GM12892 (cell line): ENCODE results near the gene PRICKLE4.
"Not testable (repeated sequence)": the region's sequence is repeated elsewhere in the genome, so short reads cannot be mapped to it uniquely, and the experiment has no call there.

ENCODE experiments used
- DNase-seq: peaks from one replicate; pipeline ENCODE4 v3.0.0; 2011; ENCODE audit not compliant: insufficient read length
- FAIRE-seq: peaks from 2 replicates; lab custom pipeline; 2011; peaks lifted over from hg19 to GRCh38; lab: Jason Lieb, UNC
- POLR2A ChIP-seq: IDR thresholded peaks from 2 replicates; pipeline ENCODE4 v1.6.1; 2011; ENCODE audit warnings: low read depth, low read length, control low read depth
- POLR2AphosphoS5 ChIP-seq: IDR thresholded peaks from 2 replicates; pipeline ENCODE4 v1.6.1; 2011; ENCODE audit warnings: low read depth, low read length, control low read depth
- TAF1 ChIP-seq: IDR thresholded peaks from 2 replicates; pipeline ENCODE4 v1.6.1; 2011; ENCODE audit warnings: low read depth, mild to moderate bottlenecking, control low read depth, low read length, borderline replicate concordance

Gene PRICKLE4

DNA sequence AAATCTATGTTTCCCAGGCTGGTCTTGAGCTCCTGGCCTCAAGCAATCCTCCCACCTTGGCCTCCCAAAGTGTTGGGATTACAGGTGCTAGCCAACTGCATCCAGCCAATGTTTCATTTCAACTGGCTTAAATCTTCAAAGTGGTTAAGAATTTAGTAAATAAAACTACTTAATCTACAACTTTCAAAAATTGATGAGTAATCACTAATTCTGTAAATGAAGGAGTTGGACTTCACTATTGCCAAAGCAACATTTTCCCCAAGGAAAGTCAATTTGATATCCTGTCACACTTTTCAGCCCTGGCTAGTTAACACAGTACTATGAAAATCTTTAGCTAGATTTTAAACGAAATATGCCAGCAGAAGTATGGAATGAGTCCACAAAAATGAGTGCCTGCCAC lies 10.7 kb downstream of the PRICKLE4 start:
- TF ChIP-seq POLR2AphosphoS5 (no peak), TAF1 (no peak), POLR2A (no peak)
- no peak for DNase-seq
- FAIRE-seq: no peak

DNA sequence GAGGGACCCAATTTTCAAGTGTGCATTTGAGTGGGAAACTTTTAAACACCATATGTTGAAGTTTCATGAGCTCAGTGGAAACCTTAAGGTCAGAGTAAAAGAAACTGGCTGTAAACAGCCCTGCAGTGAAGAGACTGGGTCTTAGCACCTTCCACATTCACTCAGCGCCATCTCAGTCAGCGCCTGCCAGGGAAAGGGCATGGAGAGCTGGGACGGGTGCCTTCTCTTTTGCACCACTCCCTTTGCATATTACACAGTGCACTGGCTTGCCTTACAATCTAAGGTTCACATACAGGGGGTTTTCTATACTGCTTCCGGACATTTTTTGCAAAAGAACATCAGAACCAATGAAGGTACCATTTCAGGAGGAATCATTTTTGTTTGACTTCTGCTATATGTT lies 11.4 kb downstream of the PRICKLE4 start:
- no peak for FAIRE-seq
- TF ChIP-seq POLR2AphosphoS5: no peak
- TF ChIP-seq TAF1: no peak
- no peak for TF ChIP-seq POLR2A

DNA sequence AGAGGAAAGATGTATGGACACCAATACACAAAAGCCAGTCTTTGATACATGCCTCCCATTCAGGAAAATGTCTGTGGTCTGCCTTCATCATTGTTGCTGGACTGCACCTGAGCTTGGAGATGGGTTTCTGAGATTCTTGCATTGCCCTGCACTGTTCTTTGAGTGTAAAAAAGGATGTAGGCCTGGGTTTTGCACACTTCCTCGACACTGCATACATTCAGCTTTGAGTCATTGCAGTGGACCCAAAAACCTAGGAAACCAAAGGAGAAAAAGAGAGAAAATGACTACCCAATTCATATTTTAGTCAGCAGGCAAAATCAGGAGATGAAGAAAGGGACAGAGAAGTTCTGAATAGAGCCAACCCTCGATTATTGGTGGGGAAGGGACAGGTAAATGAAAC lies 15.9 kb downstream of the PRICKLE4 start:
- FAIRE-seq (no peak), DNase-seq (no peak)
- TF ChIP-seq POLR2A (no peak), POLR2AphosphoS5 (no peak), TAF1 (no peak)

More for the DNA sequence above, 11.4 kb downstream of the PRICKLE4 start:
- DNase-seq: no peak

DNA sequence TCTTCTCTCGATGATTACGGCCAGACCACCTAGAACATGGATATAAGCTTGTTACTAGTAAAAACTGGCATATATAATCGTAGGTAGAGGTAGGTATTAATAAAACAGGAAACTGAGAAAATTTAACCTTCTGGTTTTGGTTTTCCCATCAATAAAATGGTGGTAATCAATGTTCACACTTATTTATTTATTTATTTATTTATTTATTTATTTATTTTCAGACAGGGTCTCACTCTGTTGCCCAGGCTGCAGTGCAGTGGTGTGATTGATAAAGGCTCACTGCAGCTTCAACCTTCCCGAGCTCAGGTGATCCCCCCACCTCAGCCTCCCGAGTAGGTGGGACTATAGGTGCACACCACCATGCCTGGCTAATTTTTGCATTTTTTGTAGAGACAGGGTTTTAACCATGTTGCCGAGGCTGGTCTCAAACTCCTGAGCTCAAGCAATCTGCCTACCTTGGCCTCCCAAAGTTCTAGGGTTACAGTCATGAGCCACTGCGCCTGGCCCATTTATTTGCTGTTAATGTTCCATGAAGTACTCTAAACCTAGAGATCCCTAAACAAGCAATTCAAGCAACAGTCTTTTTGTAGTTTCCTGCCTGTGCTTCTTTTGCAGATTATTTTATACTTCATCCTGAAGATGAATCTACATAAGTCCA lies 18.4 kb downstream of the PRICKLE4 start:
- FAIRE-seq: no peak
- no peak for DNase-seq
- TF ChIP-seq POLR2A (no peak), TAF1 (no peak), POLR2AphosphoS5 (no peak)

DNA sequence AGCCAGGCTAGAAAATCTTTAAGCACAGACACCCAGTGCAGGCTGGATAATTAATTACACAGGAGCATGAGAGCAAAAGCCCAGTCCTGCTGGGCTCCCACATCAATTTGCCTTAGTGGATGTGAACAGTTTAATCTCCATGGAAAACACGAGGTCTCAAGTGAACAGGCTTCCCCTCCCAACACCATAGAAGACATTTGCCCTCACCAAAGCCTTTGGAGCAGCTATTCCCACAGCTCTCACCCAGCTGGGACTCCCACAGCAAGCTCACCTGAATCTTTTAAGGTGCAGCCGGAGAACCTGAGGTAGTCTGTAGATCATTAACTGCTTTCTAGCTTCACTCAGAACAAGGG lies 19.0 kb downstream of the PRICKLE4 start:
- FAIRE-seq: no peak

DNA sequence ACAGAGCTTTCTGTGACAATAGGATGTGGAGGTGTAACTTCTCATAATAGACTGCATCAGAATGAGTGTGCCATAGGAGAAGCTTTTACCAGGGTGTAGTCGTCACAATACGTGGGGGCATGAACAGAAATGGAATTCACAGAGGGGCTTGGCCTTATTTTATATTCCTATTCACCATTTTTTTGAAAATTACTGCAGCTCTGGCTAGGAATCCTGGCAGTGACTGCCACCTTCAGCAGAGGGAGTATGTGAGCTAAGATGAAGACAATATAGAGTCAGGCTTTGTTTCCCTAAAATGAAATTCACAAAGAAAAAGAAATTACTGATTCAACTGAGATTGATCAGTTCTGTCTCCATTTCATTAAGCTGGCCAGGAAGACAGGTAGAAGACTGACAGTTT lies 20.8 kb downstream of the PRICKLE4 start:
- FAIRE-seq (no peak), DNase-seq (no peak)
- TF ChIP-seq POLR2AphosphoS5 (no peak), POLR2A (no peak), TAF1 (no peak)

More for the DNA sequence above, 19.0 kb downstream of the PRICKLE4 start:
- no peak for DNase-seq
- TF ChIP-seq POLR2A (no peak), TAF1 (no peak), POLR2AphosphoS5 (no peak)

DNA sequence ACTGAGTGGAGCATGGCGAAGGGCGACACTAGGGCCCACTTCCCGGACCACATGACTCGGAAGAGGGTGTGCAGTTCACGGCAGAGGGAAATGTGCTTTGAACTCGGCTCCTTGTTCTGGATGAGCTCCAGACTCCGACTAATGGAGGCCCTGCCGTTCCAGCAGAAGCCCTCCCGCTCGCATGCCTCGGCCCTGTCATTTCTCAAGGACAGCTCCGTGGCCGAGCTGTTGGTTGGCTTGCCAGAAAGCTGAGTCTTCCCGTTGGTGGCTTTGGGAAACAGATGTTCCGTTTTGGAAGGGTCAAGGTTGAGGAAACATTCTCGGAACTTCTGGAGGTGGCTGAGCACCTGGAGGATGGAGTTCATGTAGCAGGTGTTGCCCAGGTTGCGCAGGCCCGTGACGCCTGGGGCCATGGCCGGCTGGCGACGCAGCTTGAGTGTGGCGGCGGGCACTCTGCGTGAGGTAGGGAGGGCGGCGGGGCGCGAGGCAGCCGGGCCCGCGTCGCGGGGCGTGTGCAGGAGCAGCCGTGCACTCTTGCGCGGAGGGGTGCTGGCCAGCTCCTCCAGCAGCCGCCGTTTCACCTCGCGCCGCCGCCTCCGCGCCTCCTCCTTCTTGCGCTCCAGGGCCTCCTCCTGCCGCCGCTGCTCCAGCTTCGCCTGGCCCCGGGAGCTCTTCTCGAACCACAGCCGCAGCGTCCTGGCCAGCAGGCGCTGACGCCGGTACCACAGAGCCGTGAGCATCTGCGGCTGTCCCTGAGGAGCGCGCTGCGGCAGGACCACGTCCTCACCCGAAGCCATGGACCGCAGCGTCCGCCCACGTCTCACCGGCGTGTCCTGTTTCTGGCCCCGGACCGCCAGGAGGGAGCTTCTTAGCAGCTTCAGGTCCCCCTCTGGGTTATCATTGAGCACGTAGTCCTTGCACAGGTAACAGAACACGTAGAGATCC lies 25.5 kb downstream of the PRICKLE4 start:
- DNase-seq (no peak), FAIRE-seq (no peak)
- TF ChIP-seq POLR2AphosphoS5 (no peak), POLR2A (no peak), TAF1 (no peak)

DNA sequence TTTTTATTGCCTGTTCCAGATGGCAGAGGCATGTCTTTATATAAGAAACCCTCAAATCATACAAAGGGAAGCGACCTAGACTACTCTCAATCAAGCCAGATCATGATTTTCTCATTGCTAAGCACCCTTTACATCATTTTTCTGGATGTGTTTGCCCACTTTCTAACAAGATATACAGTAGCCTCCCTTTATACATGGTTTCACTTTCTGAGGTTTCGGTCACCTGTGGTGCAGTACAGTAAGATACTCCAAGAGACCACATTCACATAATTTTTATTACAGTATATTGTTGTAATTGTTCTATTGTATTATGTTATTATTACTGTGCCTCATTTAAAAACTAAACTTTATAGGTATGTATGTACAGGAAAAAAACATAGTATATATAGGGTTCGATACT lies 30.5 kb downstream of the PRICKLE4 start:
- no peak for TF ChIP-seq TAF1
- TF ChIP-seq POLR2A: no peak
- no peak for TF ChIP-seq POLR2AphosphoS5
- DNase-seq (no peak), FAIRE-seq (no peak)

DNA sequence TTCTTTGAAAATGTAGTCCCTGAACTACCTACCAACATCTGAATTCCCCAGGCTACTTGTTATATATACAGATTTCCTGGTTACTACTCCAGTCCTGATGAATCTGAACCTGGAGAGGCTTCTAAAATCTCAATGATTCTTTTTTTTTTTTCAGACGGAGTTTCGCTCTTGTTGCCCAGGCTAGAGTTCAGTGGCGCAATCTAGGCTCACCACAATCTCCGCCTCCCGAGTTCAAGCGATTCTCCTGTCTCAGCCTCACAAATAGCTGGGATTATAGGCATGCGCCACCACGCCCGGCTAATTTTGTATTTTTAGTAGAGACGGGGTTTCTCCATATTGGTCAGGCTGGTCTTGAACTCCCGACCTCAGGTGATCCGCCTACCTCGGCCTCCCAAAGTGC lies 31.4 kb downstream of the PRICKLE4 start:
- not testable (repeated sequence) for DNase-seq, FAIRE-seq

DNA sequence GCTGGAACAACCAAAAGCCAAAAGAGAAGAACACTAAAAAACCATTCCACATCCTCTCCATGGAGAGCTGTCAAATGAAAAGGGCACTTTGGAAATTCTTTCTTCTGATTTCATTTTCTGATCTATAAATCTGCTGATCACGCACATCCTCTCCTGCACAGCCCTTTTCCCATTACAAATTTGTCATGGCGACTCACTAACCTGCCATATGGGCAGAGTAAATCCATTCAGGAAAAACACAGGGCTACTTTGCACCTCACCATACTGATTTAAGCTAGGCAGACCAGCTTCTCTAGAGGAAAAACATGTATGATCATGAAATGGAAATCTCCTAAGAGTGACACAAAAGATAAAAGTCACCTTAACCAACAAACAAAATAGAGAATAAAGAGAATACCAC lies 32.9 kb downstream of the PRICKLE4 start:
- no peak for TF ChIP-seq TAF1
- TF ChIP-seq POLR2A: no peak
- FAIRE-seq (peak; percentile 5), DNase-seq (no peak)

DNA sequence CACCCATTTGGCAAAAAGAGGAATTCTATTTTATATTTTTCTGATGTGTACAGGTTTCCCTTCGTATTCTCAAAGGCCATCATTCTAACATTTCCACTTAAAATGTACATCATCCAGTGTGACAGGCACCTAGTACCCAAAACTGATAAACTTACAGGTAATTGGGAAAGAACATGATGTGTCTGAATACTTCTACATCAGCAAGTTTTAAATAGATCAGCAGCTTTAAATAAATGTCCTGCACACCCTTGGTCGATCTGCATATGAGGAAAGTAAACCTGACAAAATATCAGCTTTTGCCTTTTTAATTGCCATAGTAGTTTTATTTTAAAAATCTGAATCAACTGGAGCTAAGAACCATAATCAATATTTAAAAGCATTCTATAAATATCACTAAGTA lies 33.4 kb downstream of the PRICKLE4 start:
- no peak for TF ChIP-seq POLR2A
- TF ChIP-seq TAF1: no peak
- TF ChIP-seq POLR2AphosphoS5: no peak
- DNase-seq: no peak
- no peak for FAIRE-seq

DNA sequence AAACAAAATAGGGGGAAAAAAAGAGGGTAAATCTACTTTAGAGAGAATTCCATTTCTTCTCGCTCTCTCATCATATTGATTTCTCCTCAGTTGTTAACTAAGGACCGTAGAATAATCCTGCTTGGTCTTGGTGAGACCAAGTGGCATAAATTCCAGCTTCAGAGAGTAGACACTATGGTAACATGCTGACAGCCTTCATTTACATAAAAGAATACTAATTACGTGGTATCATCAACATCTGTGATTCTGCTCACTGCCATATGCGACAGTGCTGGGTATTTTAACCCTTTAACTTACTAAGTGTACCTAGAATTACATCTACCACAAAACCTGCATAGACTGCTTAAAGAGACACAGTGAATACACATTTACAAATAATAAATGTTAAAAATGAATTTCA lies 34.0 kb downstream of the PRICKLE4 start:
- no peak for DNase-seq
- FAIRE-seq: no peak
- TF ChIP-seq POLR2A: no peak
- TF ChIP-seq TAF1: no peak
- TF ChIP-seq POLR2AphosphoS5: no peak

DNA sequence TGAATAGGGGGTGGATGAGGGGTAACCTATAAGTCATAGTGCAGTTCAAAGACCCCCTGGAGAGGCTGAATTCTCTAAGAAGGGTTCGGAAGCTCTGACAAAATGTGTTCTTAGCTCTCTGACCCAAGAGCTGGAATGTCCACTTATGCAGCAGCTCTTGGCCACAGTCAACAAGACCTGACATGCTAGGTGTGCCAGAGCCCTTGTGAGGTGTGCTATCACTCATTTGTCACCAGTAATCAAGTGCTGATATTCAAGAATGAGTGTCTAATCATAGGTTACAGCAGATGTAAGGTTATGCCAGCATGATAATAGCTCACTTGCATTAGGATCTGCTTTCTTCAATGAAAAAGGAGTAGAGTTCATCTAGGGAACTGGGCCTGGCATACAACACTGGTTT lies 35.0 kb downstream of the PRICKLE4 start:
- FAIRE-seq (no peak), DNase-seq (no peak)
- TF ChIP-seq POLR2A (no peak), POLR2AphosphoS5 (no peak), TAF1 (no peak)
